Heart left ventricle (tissue), 16 donors: ENCODE data around the gene LTC4S. TPM values are rescaled to one million over a fixed set of nuclear protein-coding genes. Genes with fewer than 3 reads are reported as not detected.

Experiments
- ATAC-seq, 4 donors: fragments of 200-7000 bp; cut with Tn5 transposase; one replicate each; pipeline ENCODE4 v1.9.1; 2020 to 2022; ENCODE audit warnings: moderate library complexity in 4 of 4, mild to moderate bottlenecking in 3 of 4, moderate number of reproducible peaks in 1 of 4
- DNase-seq, 5 donors: peaks; one replicate each; pipeline ENCODE4 v3.0.0-alpha.2; 2020
- H3K27ac ChIP-seq, 12 donors: fragments of 200-600 bp; sonication (generic) in 4 of 12; one replicate each; pipeline versions ENCODE4 v1.5.0 to v1.8.0; 2016 to 2022; ENCODE audit warnings: mild to moderate bottlenecking in 2 of 12
- H3K27me3 ChIP-seq, 9 donors: fragments of 200-600 bp; sonication (generic) in 2 of 9; one replicate each; pipeline versions ENCODE4 v1.5.1 to v1.8.0; 2016 to 2022; ENCODE audit warnings: mild to moderate bottlenecking in 3 of 9
- H3K36me3 ChIP-seq, 9 donors: fragments of 200-600 bp; sonication (generic) in 2 of 9; one replicate each; pipeline versions ENCODE4 v1.5.0 to v1.8.0; 2018 to 2022; ENCODE audit warnings: mild to moderate bottlenecking in 2 of 9
- H3K4me1 ChIP-seq, 12 donors: fragments of 200-600 bp; sonication (generic) in 4 of 12; one replicate each; pipeline versions ENCODE4 v1.5.0 to v1.8.0; 2016 to 2022; ENCODE audit warnings: mild to moderate bottlenecking in 3 of 12
- H3K4me3 ChIP-seq, 12 donors: fragments of 200-600 bp; sonication (generic) in 4 of 12; one replicate each; pipeline versions ENCODE4 v1.5.0 to v1.8.0; 2017 to 2022; ENCODE audit warnings: mild to moderate bottlenecking in 9 of 12, moderate library complexity in 4 of 12
- H3K9me3 ChIP-seq, 12 donors: fragments of 200-600 bp; sonication (generic) in 4 of 12; one replicate each; pipeline versions ENCODE4 v1.5.0 to v1.8.0; 2016 to 2022; ENCODE audit warnings: mild to moderate bottlenecking in 1 of 12
- CTCF ChIP-seq, 12 donors: fragments of 200-600 bp; sonication (generic) in 4 of 12; IDR thresholded peaks; one replicate each; pipeline versions ENCODE4 v1.5.0 to v1.8.0; 2018 to 2022; ENCODE audit warnings: antibody characterized with exemption in 12 of 12, mild to moderate bottlenecking in 5 of 12
- POLR2A ChIP-seq, 2 donors: fragments of 450-650 bp; IDR thresholded peaks; one replicate each; pipeline ENCODE4 v1.6.1; 2017; ENCODE audit warnings: antibody characterized with exemption in 2 of 2, mild to moderate bottlenecking in 2 of 2, moderate library complexity in 2 of 2
- WGBS, 4 donors: extraction: QIAGEN DNeasy Blood & Tissue Kit in 2 of 4; methylation state at CpG; one replicate each; pipeline versions ENCODE4 v1.1.5 to v1.1.7; 2013 to 2018; 5-methylcytosine and 5-hydroxymethylcytosine counted together
- intact Hi-C, 10 donors: fragments of 100-400 bp; cut with DNase I; formaldehyde crosslinking; loops; one replicate each; pipeline versions ENCODE4 v1.11.1 to v1.14.2; 2022
- polyA plus RNA-seq, 2 donors: library from polyadenylated mRNA; stranded (reverse); fragments of 200-250 nt; gene quantifications; one replicate each; pipeline ENCODE4 v1.2.3, GENCODE V29; 2013
- total RNA-seq, 9 donors: library from RNA; depleted of rRNA in 2 of 9; stranded (reverse); fragments of >200 nt in 2 of 9; fragmentation: NEBNext Ultra II Directional in 3 of 9; extraction: Animal tissue kit (Norgen Biotek cat#: 25700) in 3 of 9; gene quantifications; one replicate each; pipeline versions ENCODE4 v1.1.0 to v1.2.4, GENCODE V29; 2016 to 2023
- donor health status: ischemic (EF 13 %, LVEDD 7.1; RV severe dilation, severe dysfunction).
- donor health status: healthy with polysubstance abuse.
- donor health status: DM: no; HTN: yes; CAD: no.
- donor health status: DM: no; HTN: no; CAD: no.
- donor health status: ischemic (EF 25% LVEDD 6.9; RV normal size, moderate dysfunction).
- donor health status: ischemic (EF 25% LVEDD 5.7; RV mildly dilated, moderate dysfunction).
- donor health status: healthy.
- donor health status: DM: yes; HTN: yes; CAD: no.
- donor health status: ischemic (EF 35%, LVEDD 5.7; RV mildly dilated, moderate dysfunction).
- donor health status: nonischemic (EF 11% LVEDD 7.7; RV severe dilation, severe dysfunction).
- donor health status: DM: yes; HTN: yes; CAD: no.
- donor health status: PGD.
- donor health status: ischemic (EF 29% LVEDD 5.4; RV normal size, mild dysfunction).
- donor health status: nonischemic (EF 23%, LVEDD 6.1; RV moderate dilation, normal function).

The LTC4S gene
- total and polyA plus RNA-seq, 11 donors, result 3.3 to 16.7 (median 9.5) TPM

GRCh38 chr5:179763215-179763945 is 30.4 kb upstream of the LTC4S start:
- peak in 3 of 4 donors; percentile 47 to 79 (median 66) for ATAC-seq
- peak in 3 of 5 donors; percentile 67 to 73 (median 69) for DNase-seq
- Histone ChIP-seq H3K9me3 (no peaks in the 10 kb centered on the region), H3K4me3 (no peak overlapping the region), H3K27ac (peak overlapping the region in 3 of 12 donors; percentile 35 to 51 (median 35)), H3K36me3 (peaks cover 0 to 33% (median 25%) of the 10 kb centered on the region in 9 donors), H3K27me3 (no peaks in the 10 kb centered on the region), H3K4me1 (peaks cover 0 to 96% (median 68%) of the 10 kb centered on the region in 12 donors)
- WGBS, 4 donors, result 20 to 31% (median 27%) methylated on average over 10 of the region's 10 CpGs
- TF ChIP-seq POLR2A (IDR thresholded peaks at IDR 0.05) (no peak), CTCF (IDR thresholded peaks at IDR 0.05) (peak; percentile 79 to 96 (median 89))
- intact Hi-C loops, result loop anchor here in 8 of 10 donors (1.0 to 10.0 kb wide), 8 partner anchors 31 to 144 kb away; partner anchors contain the start of genes TBC1D9B (in 4 of the 8) and MRNIP (in 1 of the 8)

- WGBS, 4 donors, result 66 to 73% (median 69%) methylated on average over 7 to 8 of the region's 8 CpGs
- intact Hi-C loops, result loop anchor here in 8 of 10 donors (2.0 to 10.0 kb wide), 7 partner anchors 29 to 143 kb away; partner anchors contain the start of genes TBC1D9B (in 3 of the 8), LTC4S (in 1 of the 8) and MRNIP (in 1 of the 8)
- Histone ChIP-seq H3K27ac (no peak overlapping the region), H3K4me3 (no peak overlapping the region), H3K9me3 (no peaks in the 10 kb centered on the region), H3K36me3 (peaks cover 0 to 40% (median 30%) of the 10 kb centered on the region in 9 donors), H3K27me3 (no peaks in the 10 kb centered on the region), H3K4me1 (peaks cover 0 to 95% (median 67%) of the 10 kb centered on the region in 12 donors)
- TF ChIP-seq POLR2A (IDR thresholded peaks at IDR 0.05) (no peak), CTCF (IDR thresholded peaks at IDR 0.05) (no peak)
- no peak for ATAC-seq
- no peak for DNase-seq
Measured at GRCh38 chr5:179764056-179764455, 29.7 kb upstream of the LTC4S start.

GRCh38 chr5:179765400-179765799 is 28.4 kb upstream of the LTC4S start:
- Histone ChIP-seq H3K27me3 (no peaks in the 10 kb centered on the region), H3K4me1 (peaks cover 0 to 91% (median 56%) of the 10 kb centered on the region in 12 donors), H3K9me3 (no peaks in the 10 kb centered on the region), H3K4me3 (peak overlapping the region in 1 of 12 donors; percentile 6), H3K27ac (peak overlapping the region in 11 of 12 donors; percentile 15 to 77 (median 53)), H3K36me3 (peaks cover 0 to 53% (median 43%) of the 10 kb centered on the region in 9 donors)
- intact Hi-C loops, result loop anchor here in 4 of 10 donors (2.0 to 10.0 kb wide), 5 partner anchors 27 to 139 kb away; partner anchors contain the start of genes LTC4S (in 1 of the 4), MRNIP (in 1 of the 4) and TBC1D9B (in 1 of the 4)
- peak; percentile 37 to 86 (median 80) for ATAC-seq
- TF ChIP-seq CTCF (IDR thresholded peaks at IDR 0.05) (no peak), POLR2A (IDR thresholded peaks at IDR 0.05) (no peak)
- peak; percentile 52 to 81 (median 75) for DNase-seq
- 29 to 49% (median 32%) methylated on average over 12 to 13 of the region's 13 CpGs for WGBS, 4 donors
